GM19025 (cell line): ENCODE data around the gene ZNF618.

ENCODE experiments used
- ATAC-seq: cut with Tn5 transposase; IDR thresholded peaks from one replicate; pipeline ENCODE4 v1.9.1; 2021; ENCODE audit warnings: mild to moderate bottlenecking, low read depth, moderate library complexity; ENCODE audit not compliant: unreplicated experiment

Gene ZNF618

DNA sequence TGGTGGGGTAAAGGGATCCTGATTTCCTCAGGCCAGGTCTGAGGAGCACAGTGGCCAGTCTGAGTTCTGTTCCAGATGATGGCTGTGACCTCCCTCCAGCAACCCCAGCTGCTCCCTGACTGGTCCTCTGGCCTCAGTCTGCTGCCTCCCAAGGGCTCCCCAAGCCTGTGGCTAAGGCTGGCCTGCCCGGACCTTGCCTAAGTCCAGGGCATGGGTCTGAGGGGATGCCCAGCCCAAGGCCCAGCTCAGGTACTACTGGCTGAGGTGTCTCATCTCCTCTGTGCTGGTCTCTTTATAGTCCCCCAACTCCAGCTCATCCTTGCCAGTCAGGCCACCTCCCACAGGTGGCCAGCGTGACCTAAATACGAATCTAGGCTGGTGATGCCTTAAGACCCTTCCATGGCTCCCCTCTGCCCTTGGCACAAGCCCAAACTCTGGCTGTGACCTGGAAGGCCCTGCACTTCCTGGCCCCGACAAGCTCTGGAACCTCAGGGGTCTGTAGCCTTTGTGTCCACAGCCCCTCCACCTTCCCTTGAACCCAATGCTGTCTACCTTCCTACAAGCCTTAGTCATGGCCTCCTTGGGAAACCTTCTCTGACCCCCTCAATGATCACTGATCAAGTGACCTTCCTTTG lies 213.2 kb downstream of the ZNF618 start:
- no peak for ATAC-seq

DNA sequence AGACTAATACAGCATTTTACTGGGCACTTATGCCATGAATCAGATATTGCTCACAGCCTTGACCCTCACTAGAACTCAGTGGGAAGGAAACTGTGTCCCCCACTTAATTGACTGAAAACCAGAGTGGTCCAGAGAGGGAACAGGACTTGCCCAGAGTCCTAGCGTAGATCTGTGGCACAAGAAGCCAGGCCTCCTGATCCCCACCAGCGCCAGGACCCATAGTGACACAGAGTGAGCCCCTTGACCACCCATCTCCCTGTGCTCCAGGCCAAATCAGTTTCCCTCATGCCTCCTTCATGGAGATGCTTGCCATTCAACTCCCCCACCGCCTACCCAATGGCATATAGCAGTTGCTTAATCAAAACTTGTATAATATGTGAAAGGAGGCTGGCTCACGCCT lies 214.7 kb downstream of the ZNF618 start:
- no peak for ATAC-seq

DNA sequence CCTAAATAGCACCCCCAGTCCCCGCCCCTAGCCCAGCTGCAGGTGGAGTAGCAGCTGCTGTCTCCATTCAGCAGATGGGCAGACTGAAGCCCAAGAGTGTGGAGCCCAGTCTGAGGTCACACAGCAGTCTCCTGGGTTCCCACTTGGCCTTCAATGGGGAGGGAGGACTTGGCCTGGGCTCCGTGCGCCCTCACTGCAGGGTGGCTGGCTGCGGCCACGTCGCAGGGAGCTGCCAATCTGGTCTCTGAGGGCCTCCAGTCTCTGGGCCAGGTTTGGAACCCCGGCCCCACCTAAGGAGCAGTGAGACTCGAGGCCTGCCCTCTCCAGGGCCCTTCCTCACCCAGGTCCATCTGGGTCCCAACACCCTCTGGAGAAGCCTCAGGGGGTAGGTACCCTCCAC lies 215.6 kb downstream of the ZNF618 start:
- no peak for ATAC-seq

- no peak for ATAC-seq
Measured at GRCh38 chr9:114092336-114092735, 216.2 kb downstream of the ZNF618 start.

GRCh38 chr9:114093031-114093471 lies 216.9 kb downstream of the ZNF618 start:
- ATAC-seq: no peak

DNA sequence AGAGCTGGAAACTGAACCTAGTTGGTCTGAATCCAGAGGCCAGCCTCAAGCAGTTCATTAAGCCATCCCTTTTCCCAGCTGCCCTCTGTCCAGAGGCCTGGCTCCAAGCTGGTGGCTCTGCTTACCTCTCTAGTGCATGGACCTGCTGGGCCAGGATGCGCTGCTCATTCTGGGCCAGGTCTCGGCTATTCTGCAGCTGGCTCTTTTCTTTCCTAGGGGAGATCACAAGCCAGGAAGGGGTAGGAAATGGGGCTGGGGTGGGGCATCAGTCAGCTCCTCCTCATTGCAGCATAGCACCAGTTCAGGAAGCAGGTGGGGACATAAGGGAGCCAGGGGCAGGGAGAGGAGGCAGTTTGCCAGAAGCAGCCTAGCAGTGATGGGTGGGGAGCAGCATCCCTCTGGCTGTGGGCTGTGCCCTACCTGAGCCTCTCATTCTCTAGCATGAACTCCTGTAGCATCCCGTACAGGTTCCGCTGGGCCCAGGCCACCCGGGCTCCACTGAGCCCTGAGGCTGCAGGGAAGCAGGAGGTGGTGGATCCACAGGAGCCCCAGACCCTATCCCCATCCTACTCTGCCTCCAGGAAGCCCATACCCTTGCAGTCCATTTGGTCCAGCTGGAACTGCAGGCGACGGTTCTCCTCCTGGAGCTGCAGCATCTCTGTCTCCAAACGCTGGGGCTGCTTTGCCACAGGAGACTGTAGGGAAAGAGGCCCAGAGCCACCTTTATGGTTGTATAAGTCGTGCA lies 217.8 kb downstream of the ZNF618 start:
- no peak for ATAC-seq

- ATAC-seq: no peak
Measured at GRCh38 chr9:114094971-114095370, 218.9 kb downstream of the ZNF618 start.

- ATAC-seq: no peak
Measured at GRCh38 chr9:114096041-114096511, 220.0 kb downstream of the ZNF618 start.

- no peak for ATAC-seq
Measured at GRCh38 chr9:114096866-114097612, 220.9 kb downstream of the ZNF618 start.

DNA sequence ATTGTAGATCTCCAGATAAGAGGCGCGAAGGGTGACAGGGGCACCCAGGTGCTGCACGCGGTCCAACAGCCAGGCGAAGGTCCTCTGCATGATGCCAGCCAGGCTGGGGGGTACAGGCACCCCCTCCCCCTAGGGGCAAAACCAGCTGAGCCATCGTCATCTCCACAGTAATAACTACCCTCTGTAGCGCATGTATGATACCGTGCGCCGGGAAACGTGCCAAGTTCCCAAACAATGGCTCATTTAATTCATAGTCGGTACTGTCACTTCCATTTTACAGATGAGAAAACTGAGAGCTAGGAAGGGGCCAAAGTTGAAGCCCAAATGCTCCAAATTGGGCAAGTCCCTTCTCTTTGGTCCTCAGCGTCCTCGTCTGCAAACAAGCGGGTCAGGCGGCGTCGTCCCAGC lies 221.5 kb downstream of the ZNF618 start:
- ATAC-seq: no peak

DNA sequence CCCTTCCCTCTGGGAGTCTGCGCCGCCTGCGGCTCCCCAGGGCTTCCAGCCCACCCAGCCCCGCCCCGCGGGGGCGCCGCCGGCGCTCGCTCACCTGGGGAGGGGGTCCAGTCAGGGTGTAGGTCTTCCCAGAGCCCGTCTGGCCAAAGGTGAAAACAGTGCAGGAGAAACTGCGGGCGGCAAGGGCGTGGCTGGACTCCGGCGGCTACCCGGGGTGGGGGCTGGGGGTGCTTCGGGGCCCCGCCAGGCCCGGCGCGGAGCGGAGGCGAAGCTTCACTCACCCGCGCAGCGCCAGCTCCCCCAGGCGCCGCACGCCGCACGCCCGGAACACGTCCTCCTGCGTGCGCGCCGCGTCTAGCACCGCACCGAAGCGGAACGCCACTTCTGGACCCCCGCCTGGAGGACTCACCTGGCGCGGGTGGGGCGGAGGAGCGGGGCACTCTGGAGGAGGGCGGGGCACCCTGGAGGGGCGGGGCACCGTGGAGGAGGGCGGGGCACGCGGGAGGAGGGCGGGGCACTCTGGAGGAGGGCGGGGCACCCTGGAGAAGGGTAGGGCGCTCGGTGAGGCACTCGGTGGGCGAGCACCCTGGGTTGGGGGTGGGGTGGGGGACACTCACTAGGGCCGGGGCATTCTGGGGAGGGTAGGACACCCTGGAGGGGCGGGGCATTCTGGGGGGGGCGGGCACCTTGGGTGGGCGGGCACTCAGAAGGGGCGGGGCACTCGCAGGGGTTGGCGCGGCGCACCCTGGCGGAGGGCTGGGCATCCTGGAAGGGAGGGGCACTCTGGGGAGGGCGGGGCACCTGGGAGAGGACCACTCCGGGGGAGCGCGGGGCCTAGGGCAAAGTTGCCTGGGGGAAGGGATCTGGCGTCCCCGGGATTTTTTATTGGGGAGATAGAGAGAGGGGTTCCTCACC lies 222.2 kb downstream of the ZNF618 start:
- ATAC-seq: no peak

- no peak for ATAC-seq
Measured at GRCh38 chr9:114098936-114099668, 223.0 kb downstream of the ZNF618 start, which contains the start of gene KIF12. Gene KIF12, minus strand, starts transcription at chr9:114099292. Its CDS starts 16 bp downstream, at chr9:114099276.

DNA sequence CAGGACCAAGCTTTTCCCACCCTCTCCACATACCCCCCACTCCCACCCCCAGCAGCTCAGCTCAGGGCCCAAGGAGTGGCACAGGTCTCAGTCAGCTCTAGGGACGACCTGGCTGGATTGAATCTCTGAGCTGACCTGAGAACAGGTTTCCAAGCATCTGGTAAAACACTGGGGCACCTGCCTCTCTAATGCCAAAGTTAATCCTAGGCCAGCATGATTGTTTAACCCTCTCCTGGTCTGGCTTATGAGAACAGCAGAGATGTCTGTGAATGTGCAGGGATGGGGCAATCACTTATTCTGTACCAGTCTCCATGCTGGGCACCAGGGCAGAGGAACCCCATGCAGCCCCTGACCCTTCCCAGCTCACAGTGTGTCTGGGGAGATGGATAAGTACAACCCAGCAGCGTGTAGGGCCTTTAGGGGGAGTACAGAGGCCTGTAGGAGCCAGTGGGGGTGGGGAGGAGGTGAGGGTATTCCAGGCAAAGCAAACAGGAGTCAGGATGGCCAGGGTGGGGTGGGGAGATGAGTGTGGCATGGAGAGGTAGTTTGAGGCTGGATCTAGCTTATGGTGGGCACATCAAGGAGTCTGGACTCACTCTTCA lies 223.7 kb downstream of the ZNF618 start:
- no peak for ATAC-seq

- ATAC-seq: no peak
Measured at GRCh38 chr9:114100536-114100935, 224.4 kb downstream of the ZNF618 start.

DNA sequence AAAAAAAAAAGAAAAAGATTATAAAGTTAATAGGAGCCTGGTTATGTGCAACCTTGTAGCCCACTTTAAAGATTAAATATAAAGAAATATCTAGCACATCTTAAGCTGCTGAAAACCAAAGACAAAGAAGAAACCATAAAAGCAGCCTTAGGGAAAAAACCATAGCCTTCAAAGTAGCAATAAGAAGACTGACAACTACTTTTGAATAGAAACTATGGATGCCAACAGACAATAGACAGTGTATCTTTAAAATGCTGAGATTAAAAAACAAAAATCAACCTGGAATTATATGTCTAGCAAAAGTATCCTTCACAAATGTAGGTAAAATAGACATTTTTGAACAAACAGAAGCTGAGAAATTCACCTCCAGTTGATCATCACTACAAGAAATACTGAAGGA lies 226.4 kb downstream of the ZNF618 start:
- no peak for ATAC-seq

DNA sequence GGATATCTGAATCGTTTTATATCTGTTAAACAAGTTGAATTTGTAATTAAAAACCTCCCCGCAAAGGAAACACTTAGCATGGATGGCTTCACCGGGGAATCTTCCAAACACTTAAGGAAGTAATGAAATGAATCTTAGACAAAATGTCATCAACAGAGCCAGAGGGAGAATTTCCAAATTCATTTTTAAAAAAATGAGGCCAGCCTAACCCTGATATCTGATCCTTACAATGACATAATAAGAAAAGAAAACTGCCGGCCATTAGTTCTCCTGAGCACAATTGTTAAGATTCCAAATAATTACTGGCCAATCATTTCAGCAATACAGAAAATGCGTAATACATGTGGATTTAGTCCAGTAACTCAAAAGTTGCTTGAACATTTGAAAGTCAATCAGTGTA lies 229.1 kb downstream of the ZNF618 start:
- ATAC-seq: no peak
